C4-2B (cell line): Measurements from ENCODE around the gene CDH12.

Experiments used
- H3K27ac ChIP-seq: fragments of 450-650 bp; 2 replicates; pipeline ENCODE4 v1.5.1; 2017
- ZFX ChIP-seq: fragments of 450-650 bp; IDR thresholded peaks from 2 replicates; pipeline ENCODE4 v1.6.1; 2017
- TF ChIP-seq, protein P1 (sequence below): fragments of 450-650 bp; conservative IDR thresholded peaks from 2 replicates; pipeline ENCODE4 v1.5.1; 2017; ENCODE audit warnings: mild to moderate bottlenecking

Gene CDH12

DNA sequence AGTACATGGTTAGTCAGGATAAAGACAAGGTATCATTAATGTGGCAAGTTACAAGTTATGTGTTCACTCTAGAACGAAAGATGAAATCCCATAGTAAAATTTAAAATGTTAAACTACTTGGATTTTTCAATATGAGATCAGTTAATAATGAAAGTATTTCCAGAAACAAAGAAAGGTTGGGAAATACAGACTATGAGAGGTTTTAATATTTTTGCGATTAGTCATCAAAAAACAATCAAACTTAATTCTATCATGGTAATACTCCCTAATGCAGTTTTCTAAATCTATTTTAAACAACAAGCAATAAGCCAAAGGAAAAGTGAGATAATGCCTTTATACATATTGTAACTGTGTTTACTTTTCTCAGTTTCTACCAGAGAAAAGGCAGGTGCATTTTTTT is 10.6 kb downstream of the CDH12 start:
- no peak overlapping the region for H3K27ac ChIP-seq
- TF ChIP-seq ZFX: no peak
- TF ChIP-seq, protein P1, sequence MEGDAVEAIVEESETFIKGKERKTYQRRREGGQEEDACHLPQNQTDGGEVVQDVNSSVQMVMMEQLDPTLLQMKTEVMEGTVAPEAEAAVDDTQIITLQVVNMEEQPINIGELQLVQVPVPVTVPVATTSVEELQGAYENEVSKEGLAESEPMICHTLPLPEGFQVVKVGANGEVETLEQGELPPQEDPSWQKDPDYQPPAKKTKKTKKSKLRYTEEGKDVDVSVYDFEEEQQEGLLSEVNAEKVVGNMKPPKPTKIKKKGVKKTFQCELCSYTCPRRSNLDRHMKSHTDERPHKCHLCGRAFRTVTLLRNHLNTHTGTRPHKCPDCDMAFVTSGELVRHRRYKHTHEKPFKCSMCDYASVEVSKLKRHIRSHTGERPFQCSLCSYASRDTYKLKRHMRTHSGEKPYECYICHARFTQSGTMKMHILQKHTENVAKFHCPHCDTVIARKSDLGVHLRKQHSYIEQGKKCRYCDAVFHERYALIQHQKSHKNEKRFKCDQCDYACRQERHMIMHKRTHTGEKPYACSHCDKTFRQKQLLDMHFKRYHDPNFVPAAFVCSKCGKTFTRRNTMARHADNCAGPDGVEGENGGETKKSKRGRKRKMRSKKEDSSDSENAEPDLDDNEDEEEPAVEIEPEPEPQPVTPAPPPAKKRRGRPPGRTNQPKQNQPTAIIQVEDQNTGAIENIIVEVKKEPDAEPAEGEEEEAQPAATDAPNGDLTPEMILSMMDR: no peak

DNA sequence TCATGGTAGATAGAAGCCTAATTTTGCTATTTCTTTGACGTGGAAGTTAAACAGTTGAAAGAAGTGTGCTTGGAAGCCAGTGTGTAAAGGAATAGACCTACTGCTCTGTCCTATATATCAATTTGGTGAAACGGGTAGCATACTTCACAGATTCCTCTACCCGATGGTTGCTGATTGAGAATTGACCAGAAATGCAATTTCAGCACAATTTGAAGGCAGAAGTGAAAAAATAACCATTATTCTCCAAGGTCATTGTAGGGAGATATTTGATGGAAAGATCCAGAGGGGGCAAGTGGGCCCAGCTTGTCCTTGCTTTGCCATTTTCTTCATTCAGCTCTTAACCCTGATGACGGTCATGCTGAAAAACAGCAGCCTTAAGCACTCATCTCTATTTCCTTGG is 15.3 kb downstream of the CDH12 start:
- TF ChIP-seq ZFX: no peak
- TF ChIP-seq, protein P1: no peak
- no peak overlapping the region for H3K27ac ChIP-seq

DNA sequence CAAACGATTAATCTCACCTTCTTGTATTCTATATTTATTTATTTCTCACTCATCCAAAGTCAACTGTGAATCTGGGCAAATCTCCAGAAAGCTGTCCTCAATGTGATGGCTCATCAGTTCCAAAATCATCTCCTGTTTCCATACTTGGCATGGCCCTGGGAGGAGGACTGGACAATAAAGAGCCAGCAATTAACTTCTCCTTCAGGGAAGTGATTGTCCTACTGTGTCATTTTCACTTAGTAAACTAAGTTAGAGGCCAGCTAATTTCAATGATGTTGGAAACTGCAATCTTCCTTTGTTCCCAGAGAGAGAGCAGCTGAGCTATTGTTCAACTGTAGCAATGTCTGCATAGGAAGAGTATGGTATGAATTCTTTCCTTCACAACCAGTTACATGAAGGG is 17.5 kb downstream of the CDH12 start:
- no peak for TF ChIP-seq ZFX
- TF ChIP-seq, protein P1: no peak
- no peak overlapping the region for H3K27ac ChIP-seq

DNA sequence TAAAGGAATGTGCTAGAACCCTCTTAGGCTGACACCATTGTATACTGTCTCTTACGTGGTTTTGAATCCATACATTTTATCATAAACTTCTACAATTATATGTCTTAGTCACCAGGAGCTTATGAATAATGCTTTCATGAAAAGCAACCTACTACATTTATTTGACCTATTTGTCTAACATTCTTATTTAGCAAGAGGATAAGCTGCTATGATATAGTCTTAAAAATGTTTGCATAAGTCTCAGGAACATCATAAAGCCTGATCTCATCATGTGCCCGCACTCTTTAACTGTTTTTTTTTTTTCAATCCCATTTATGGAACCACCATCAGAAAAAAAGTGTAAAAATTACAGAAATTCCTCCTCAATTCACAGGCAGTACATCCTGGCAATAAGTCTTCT is 59.7 kb downstream of the CDH12 start:
- no peak overlapping the region for H3K27ac ChIP-seq

DNA sequence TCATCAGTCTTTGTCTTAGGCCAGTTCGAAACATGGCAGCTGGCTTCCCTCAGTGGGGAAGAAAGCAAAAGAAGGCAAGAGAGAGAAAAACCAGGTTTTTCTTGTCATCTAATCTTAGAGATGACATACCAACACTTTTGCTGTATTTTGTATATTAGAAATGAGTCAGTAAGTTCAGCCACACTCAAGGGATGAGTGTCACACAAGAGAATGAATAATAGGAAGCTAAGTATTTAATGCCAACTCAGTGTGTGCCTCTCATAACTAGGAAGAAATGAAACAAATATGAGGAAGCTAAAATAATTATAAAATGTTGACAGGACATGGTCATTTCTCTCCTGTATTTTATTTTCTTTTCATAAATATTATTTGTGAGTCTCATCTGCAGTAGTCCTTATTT is 65.3 kb downstream of the CDH12 start:
- TF ChIP-seq, protein P1: no peak
- no peak for TF ChIP-seq ZFX
- no peak overlapping the region for H3K27ac ChIP-seq

More for the DNA sequence above, 59.7 kb downstream of the CDH12 start:
- TF ChIP-seq ZFX: no peak
- TF ChIP-seq, protein P1: no peak

DNA sequence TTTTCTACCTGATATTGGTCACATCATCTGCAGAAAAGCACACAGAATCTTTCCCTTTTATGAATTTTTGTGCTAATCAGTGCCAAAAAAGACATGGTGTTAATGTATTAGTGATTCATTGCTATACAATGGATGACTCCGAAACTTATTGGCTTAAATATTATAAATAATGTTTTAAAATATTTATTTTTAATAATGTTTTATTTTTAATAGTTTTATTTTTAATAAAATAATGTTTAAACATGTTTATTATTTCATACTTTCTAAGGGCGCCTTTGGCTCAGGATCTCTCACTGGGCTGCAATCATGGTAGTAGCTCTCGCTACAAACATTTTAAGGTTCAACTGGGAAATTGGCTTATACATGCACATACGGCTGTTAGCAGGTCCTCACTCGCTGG is 65.7 kb downstream of the CDH12 start:
- TF ChIP-seq ZFX: no peak
- TF ChIP-seq, protein P1: no peak
- no peak overlapping the region for H3K27ac ChIP-seq

DNA sequence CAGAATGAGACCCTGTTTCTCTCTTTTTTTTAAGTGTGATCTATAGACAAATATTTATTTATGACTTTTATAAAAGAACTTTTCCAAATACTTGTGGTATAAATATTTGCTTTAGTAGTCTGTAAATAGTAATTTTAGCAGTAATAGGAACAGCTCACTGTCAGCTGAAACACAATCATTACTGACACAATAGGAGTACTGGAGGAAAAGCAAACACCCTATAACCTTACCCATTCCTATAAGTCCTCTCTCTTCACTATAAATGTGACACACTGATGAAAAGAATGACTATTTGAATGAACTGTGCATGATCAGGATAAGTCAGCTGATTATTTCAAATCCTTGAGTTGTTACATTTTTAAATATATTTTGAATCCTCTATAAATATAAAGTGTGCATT is 72.4 kb downstream of the CDH12 start:
- TF ChIP-seq, protein P1: no peak
- no peak for TF ChIP-seq ZFX
- H3K27ac ChIP-seq: no peak overlapping the region
